H1 (cell line): ENCODE measurements around the gene TMEM121B. TPM values are rescaled to one million over a fixed set of nuclear protein-coding genes. Genes with fewer than 3 reads are reported as not detected.

ENCODE experiments used
- CBX8 ChIP-seq: fragments of 300-800, 300-1000 bp; sonication (generic); IDR thresholded peaks from 2 replicates; pipeline ENCODE4 v1.7.1; 2016; ENCODE audit warnings: low read depth, low read length, borderline replicate concordance
- NANOG ChIP-seq: IDR thresholded peaks from 2 replicates; pipeline ENCODE4 v1.6.1; 2011; ENCODE audit warnings: low read length, low read depth, mild to moderate bottlenecking, inconsistent platforms; ENCODE audit not compliant: insufficient read depth, poor library complexity, severe bottlenecking
- RAD21 ChIP-seq, 2 experiments: IDR thresholded peaks in 1 of 2; conservative IDR thresholded peaks in 1 of 2; 2 replicates each; pipeline ENCODE4 v1.6.1; 2011; ENCODE audit warnings: low read depth in 2 of 2, low read length in 2 of 2, improper control_type of control experiment in 1 of 2, inconsistent platforms in 1 of 2, mild to moderate bottlenecking in 1 of 2, moderate library complexity in 1 of 2
- SIN3A ChIP-seq, 2 experiments: IDR thresholded peaks in 1 of 2; conservative IDR thresholded peaks in 1 of 2; 2 replicates each; pipeline ENCODE4 v1.6.1; 2011 to 2012; ENCODE audit warnings: low read length in 2 of 2, improper control_type of control experiment in 1 of 2, low read depth in 1 of 2, mild to moderate bottlenecking in 1 of 2
- SIX5 ChIP-seq: IDR thresholded peaks from 2 replicates; pipeline ENCODE4 v1.6.1; 2011; ENCODE audit warnings: mild to moderate bottlenecking, low read depth, low read length
- polyA plus RNA-seq, 7 experiments: library from polyadenylated mRNA; depleted of rRNA in 3 of 7; stranded (reverse) in 5 of 7; unstranded in 2 of 7; fragments of >200 nt in 5 of 7; fragments of 200-250 nt in 2 of 7; gene quantifications; 1 replicate in 5 of 7; 2 replicates in 1 of 7; 4 replicates in 1 of 7; pipeline versions ENCODE4 v1.2.1 to v1.2.3, GENCODE V29; 2011 to 2013; ENCODE audit warnings: missing spikeins in 2 of 7, mixed read lengths in 2 of 7
- total RNA-seq: library from RNA; stranded (reverse); fragmentation: NEBNext Ultra II Directional; extraction: Animal tissue kit (Norgen Biotek cat#: 25700); gene quantifications from 2 replicates; pipeline ENCODE4 v1.2.1, GENCODE V29; 2021

The TMEM121B gene
- total and polyA plus RNA-seq, 2 of the 8 experiments (the other 6 are each of a cell fraction or from before 2014, with no cell fraction given): 4.3 to 6.9 TPM

DNA sequence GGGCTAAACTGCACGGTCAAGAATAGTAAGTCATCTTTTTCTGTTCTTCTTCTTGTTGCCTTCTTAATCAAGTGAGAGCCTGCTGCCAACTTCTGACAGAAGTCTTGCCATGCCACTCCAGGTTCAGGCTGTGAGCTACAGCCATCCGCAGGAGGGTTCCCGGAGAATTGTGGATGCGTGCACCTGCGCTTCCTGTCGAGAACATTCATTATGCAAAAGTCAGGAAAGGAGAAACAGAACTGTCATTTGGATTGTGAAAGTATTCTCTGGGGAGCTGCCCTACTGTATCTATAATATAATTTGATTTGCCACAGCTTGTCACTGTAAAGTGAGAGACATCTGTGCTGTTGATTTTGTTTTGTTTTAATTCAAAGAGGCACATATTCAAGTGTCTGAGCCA is 24.1 kb downstream of the TMEM121B start (continued):
- TF ChIP-seq SIN3A (conservative IDR thresholded peaks at IDR 0.05 in 1 of 2, IDR thresholded peaks at IDR 0.05 in 1 of 2; ENCODE audit: low read depth in 1 of 2, low read length in 2 of 2) (no peak), SIX5 (no peak), RAD21 (IDR thresholded peaks at IDR 0.05 in 1 of 2, conservative IDR thresholded peaks at IDR 0.05 in 1 of 2; ENCODE audit: low read depth in 2 of 2, low read length in 2 of 2) (no peak), CBX8 (no peak), NANOG (no peak)
